Measurements from ENCODE around the gene DCHS1.

The DCHS1 gene

GRCh38 chr11:6681505-6681904, 25.9 kb upstream of the DCHS1 start:
- TF ChIP-seq ISL1 (CRISPR knock-in tag; IDR thresholded peaks at IDR 0.05), result no peak
- TF ChIP-seq ZNF565 (CRISPR knock-in tag; conservative IDR thresholded peaks at IDR 0.05; ENCODE audit: low read depth), result no peak
- no peak for TF ChIP-seq ESRRG (CRISPR knock-in tag; IDR thresholded peaks at IDR 0.05)
- no peak for TF ChIP-seq RARB (CRISPR knock-in tag; IDR thresholded peaks at IDR 0.05)
- no peak for TF ChIP-seq TOX (CRISPR knock-in tag; IDR thresholded peaks at IDR 0.05; ENCODE audit: borderline replicate concordance)
- TF ChIP-seq ZFP3 (CRISPR knock-in tag; IDR thresholded peaks at IDR 0.05), result no peak
- no peak for TF ChIP-seq SNAI2 (CRISPR knock-in tag; IDR thresholded peaks at IDR 0.05)
- no peak for TF ChIP-seq TCF4 (CRISPR knock-in tag; IDR thresholded peaks at IDR 0.05; ENCODE audit: borderline replicate concordance)
- no peak for TF ChIP-seq CSRNP3 (CRISPR knock-in tag; IDR thresholded peaks at IDR 0.05)
- TF ChIP-seq ARNTL (CRISPR knock-in tag; IDR thresholded peaks at IDR 0.05; ENCODE audit: borderline replicate concordance, low read depth), result no peak
- TF ChIP-seq CSDC2 (CRISPR knock-in tag; IDR thresholded peaks at IDR 0.05), result no peak
- TF ChIP-seq ZFP30 (CRISPR knock-in tag; IDR thresholded peaks at IDR 0.05), result no peak
- TF ChIP-seq ZNF70 (CRISPR knock-in tag; IDR thresholded peaks at IDR 0.05), result no peak
- ATAC-seq, result no peak

- no peak for TF ChIP-seq ISL1 (CRISPR knock-in tag; IDR thresholded peaks at IDR 0.05)
- TF ChIP-seq POU6F1 (CRISPR knock-in tag; IDR thresholded peaks at IDR 0.05; ENCODE audit: borderline replicate concordance, low read depth), result no peak
- no peak for TF ChIP-seq CREB5 (CRISPR knock-in tag; IDR thresholded peaks at IDR 0.05; ENCODE audit: low read depth)
- TF ChIP-seq TCF4 (CRISPR knock-in tag; IDR thresholded peaks at IDR 0.05; ENCODE audit: borderline replicate concordance), result no peak
- TF ChIP-seq TSHZ2 (CRISPR knock-in tag; IDR thresholded peaks at IDR 0.05), result no peak
- no peak for TF ChIP-seq PPARA (CRISPR knock-in tag; IDR thresholded peaks at IDR 0.05; ENCODE audit: borderline replicate concordance)
- ATAC-seq, result no peak
Measured at GRCh38 chr11:6677018-6677417, 21.4 kb upstream of the DCHS1 start.

- ATAC-seq, result no peak
- TF ChIP-seq PPARA (CRISPR knock-in tag; IDR thresholded peaks at IDR 0.05; ENCODE audit: borderline replicate concordance) (no peak), OSR1 (CRISPR knock-in tag; IDR thresholded peaks at IDR 0.05) (no peak), ARNTL (CRISPR knock-in tag; IDR thresholded peaks at IDR 0.05; ENCODE audit: borderline replicate concordance, low read depth) (no peak), RARB (CRISPR knock-in tag; IDR thresholded peaks at IDR 0.05) (no peak), CSDC2 (CRISPR knock-in tag; IDR thresholded peaks at IDR 0.05) (no peak), ISL1 (CRISPR knock-in tag; IDR thresholded peaks at IDR 0.05) (no peak), TCF4 (CRISPR knock-in tag; IDR thresholded peaks at IDR 0.05; ENCODE audit: borderline replicate concordance) (no peak), TOX (CRISPR knock-in tag; IDR thresholded peaks at IDR 0.05; ENCODE audit: borderline replicate concordance) (no peak), ESRRG (CRISPR knock-in tag; IDR thresholded peaks at IDR 0.05) (no peak), ZC3H10 (CRISPR knock-in tag; IDR thresholded peaks at IDR 0.05) (no peak), PATZ1 (CRISPR knock-in tag; IDR thresholded peaks at IDR 0.05; ENCODE audit: borderline replicate concordance) (no peak), ZFP3 (CRISPR knock-in tag; IDR thresholded peaks at IDR 0.05) (no peak), CSRNP3 (CRISPR knock-in tag; IDR thresholded peaks at IDR 0.05) (no peak), CREB5 (CRISPR knock-in tag; IDR thresholded peaks at IDR 0.05; ENCODE audit: low read depth) (no peak), SNAI2 (CRISPR knock-in tag; IDR thresholded peaks at IDR 0.05) (no peak), ZNF565 (CRISPR knock-in tag; conservative IDR thresholded peaks at IDR 0.05; ENCODE audit: low read depth) (no peak), TSHZ2 (CRISPR knock-in tag; IDR thresholded peaks at IDR 0.05) (no peak), ZFP30 (CRISPR knock-in tag; IDR thresholded peaks at IDR 0.05) (no peak), BACH2 (CRISPR knock-in tag; IDR thresholded peaks at IDR 0.05; ENCODE audit: borderline replicate concordance) (no peak)
Measured at GRCh38 chr11:6674862-6675261, 19.3 kb upstream of the DCHS1 start.

Data from SK-N-SH treated with all-trans-retinoic acid at 6 μM for 48 hours (cell line).